PC-9 (cell line): ENCODE data around the gene PHC1.

Experiments used
- EZH2 ChIP-seq: fragments of 200-600 bp; sonication (generic); IDR thresholded peaks from 2 replicates; pipeline ENCODE4 v1.8.0; 2017; ENCODE audit warnings: antibody characterized with exemption, low read depth
- TF ChIP-seq, protein P1 (sequence below): fragments of 200-600 bp; sonication (generic); conservative IDR thresholded peaks from 2 replicates; pipeline ENCODE4 v1.6.1; 2017; ENCODE audit warnings: mixed run types, antibody characterized with exemption, mild to moderate bottlenecking, moderate library complexity

DNA sequence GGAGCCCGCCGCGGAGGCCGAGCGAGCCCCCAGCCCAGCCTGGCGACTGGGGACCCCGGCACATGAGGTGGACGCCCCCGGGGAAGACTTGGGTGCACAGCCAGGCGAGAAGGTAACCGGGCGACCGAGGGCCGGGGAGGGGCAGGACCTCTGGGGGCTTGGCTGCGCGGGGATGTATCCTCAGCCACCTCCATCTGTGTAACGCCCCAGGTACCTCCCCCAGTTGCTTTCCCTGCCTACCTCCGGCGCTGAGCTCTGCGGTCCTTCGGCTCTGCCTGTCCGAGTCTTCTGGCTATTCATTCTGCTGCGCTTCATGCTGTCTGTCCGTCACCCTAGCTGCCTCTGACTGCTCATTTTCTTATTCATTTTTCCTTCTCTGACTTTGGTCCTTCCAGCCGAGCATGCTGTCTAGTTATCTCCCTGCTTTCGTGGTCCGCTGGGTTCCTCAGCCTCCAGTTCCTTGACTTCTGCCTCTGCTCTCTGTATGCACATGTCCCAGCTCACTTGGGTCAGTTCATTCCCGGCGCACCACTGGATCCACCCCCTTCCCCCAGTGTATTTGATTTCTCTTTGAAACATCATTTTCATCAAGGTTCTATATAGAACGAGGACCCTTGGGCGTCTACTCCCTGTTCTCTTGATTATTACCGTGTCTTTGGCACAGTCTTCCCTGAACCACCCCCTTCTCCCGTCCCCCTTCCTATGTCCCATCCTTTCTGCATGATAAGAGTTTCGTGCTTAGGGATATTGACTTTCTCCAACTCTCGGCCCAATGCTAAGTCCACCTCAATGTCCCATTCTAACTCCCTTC lies 612 bp downstream of the PHC1 start:
- TF ChIP-seq, protein P1, sequence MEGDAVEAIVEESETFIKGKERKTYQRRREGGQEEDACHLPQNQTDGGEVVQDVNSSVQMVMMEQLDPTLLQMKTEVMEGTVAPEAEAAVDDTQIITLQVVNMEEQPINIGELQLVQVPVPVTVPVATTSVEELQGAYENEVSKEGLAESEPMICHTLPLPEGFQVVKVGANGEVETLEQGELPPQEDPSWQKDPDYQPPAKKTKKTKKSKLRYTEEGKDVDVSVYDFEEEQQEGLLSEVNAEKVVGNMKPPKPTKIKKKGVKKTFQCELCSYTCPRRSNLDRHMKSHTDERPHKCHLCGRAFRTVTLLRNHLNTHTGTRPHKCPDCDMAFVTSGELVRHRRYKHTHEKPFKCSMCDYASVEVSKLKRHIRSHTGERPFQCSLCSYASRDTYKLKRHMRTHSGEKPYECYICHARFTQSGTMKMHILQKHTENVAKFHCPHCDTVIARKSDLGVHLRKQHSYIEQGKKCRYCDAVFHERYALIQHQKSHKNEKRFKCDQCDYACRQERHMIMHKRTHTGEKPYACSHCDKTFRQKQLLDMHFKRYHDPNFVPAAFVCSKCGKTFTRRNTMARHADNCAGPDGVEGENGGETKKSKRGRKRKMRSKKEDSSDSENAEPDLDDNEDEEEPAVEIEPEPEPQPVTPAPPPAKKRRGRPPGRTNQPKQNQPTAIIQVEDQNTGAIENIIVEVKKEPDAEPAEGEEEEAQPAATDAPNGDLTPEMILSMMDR, result no peak
- no peak for TF ChIP-seq EZH2
